ENCODE measurements around the gene SLC25A6.

DNA sequence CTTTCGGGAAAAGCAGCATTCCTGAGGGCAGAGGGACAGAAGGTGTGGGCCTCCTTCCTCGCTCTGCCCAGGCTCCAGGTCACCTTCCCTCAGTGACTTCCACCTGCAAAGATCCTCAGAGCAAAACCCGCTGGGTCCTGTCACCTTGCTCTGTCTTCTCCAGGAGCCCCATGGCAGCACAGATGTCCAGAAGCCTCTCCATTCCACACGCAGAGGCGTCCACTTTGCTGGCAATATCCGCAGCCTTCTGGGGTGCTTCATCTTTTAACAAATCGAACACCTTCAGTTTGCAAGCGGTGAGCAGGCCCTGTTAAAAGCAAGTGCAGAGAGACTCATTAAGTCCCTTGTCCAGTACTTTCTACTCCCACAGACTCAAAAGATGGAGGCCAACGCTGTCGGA, 33.5 kb upstream of the SLC25A6 start:
- TF ChIP-seq SMC3 (conservative IDR thresholded peaks at IDR 0.05; ENCODE audit: insufficient read depth, low read depth, low read length), result no peak
- TF ChIP-seq, protein P1, sequence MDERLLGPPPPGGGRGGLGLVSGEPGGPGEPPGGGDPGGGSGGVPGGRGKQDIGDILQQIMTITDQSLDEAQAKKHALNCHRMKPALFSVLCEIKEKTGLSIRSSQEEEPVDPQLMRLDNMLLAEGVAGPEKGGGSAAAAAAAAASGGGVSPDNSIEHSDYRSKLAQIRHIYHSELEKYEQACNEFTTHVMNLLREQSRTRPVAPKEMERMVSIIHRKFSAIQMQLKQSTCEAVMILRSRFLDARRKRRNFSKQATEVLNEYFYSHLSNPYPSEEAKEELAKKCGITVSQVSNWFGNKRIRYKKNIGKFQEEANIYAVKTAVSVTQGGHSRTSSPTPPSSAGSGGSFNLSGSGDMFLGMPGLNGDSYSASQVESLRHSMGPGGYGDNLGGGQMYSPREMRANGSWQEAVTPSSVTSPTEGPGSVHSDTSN (CRISPR knock-in tag; IDR thresholded peaks at IDR 0.05; ENCODE audit: low read depth), result no peak
- TF ChIP-seq, protein P1 (tag; conservative IDR thresholded peaks at IDR 0.05; ENCODE audit: low read depth), result no peak
- no peak for TF ChIP-seq HMG20A (CRISPR knock-in tag; conservative IDR thresholded peaks at IDR 0.05)
- TF ChIP-seq STAG1 (CRISPR knock-in tag; IDR thresholded peaks at IDR 0.05; ENCODE audit: borderline replicate concordance), result no peak
- TF ChIP-seq EP300 (IDR thresholded peaks at IDR 0.05; ENCODE audit: low read length), result no peak
- TF ChIP-seq EZH2 (IDR thresholded peaks at IDR 0.05; ENCODE audit: borderline replicate concordance, low read depth, low read length), result no peak
- no peak for TF ChIP-seq TAF15 (IDR thresholded peaks at IDR 0.05; ENCODE audit: low read depth, low read length)

Data from K562 (cell line).